Suppressor macrophage treated with lipopolysaccharide for 1 hour (primary cell): ENCODE data around the gene LCP1.

Experiments used
- DNase-seq, 3 donors: peaks; one replicate each; pipeline ENCODE4 v3.0.0-alpha.2; 2020 to 2022

The LCP1 gene

DNA sequence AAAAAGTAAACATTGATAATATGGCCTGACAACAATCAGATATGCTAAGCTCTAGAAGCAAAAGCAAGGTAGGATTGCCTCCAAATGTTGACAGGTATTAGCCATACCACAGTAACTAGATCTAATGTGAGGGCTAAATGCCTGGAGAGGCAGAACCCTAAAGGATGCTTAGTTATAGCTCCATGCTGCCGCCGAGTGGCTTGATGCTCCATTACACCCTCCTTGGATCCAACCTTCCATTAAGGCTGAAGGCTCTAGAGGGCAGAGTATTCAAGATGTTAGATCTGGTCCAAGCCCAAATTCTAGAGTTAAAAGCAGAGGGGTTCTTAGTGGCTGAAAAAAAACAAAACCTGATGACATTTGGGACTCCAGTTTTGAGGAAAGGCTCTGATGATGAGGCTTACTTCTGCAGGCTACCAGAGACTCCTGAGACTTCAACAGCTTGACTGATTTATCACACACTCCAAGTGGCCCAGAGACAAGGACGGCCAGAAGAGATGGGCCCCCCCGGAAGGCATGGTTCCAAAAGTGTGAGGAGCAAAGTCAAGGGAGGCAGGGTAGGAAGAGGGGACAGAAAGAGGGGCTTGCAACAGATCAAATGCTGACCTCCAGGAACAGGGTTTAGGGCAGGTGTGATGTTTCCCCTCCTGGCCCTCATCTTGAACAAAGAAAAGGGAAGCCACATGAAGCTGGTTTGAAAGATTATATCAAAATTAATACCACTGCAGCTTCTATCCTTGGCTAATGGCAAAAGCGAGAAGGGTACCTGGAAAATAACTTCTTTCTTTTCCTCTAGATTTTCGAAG, 55.2 kb downstream of the LCP1 start:
- DNase-seq = peak; percentile 72 to 81 (median 75)

DNA sequence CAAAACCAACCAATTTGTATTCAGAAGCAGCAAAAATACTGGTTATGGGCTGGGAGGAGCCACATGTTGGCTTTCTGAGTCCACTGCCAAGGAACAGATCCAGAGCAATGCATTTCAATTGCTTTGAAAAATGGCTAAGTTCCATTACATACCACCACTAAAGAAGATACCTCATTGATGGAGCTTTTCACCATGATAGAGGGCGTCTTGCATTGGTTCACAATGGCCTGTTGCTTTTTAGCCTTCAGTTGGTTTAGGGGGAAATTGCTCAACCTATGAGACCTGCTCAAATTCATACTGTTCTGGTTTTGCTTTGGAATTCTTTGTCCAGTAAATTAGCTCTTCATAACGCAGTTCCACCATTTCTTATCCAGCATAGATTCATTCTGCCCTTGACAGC, 55.9 kb downstream of the LCP1 start:
- DNase-seq = no peak

DNA sequence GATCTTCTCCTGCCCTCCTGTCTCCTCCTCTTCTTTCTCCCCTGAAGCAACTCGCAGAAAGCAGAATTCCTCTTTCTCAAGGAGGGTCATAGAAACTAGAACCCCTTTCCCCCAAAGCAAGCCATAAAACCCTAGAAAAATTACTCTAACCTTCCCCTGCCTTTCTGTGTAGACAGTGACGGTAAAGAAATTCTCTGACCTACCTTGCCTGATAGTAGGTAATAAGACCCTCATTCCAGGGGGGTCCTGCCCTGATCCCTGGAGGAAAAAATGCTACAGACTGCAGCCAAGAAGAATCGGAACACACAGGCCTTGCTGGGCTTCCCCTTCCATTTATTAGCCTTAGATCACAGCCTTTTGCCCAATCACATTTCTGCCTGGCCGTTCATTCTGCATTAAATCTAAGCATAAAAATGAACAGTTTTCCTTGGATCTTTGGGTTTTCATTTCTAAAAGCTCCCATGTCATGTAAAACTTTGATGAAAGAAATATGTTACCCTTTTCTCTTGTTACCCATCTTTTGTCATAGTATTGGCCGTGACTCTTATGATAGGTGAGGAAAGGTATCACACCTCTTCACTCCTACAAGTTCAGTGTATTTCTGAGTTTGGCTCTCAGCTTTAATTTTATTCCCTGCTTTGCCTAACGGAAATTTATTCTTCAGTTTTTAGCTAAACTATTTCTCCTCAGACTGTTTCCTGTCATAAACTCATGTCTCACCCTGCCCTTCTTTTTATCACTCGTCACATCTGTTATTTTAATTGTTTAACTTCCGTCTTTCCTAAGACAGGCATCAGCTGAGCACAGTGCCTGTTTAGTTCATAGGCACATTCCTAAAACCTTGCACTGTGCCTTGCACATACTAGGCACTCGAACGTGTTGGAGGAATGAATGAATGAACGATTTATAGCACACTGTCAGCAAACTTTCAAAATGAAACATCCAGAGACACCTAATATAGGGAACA, 56.7 kb downstream of the LCP1 start:
- DNase-seq = no peak

DNA sequence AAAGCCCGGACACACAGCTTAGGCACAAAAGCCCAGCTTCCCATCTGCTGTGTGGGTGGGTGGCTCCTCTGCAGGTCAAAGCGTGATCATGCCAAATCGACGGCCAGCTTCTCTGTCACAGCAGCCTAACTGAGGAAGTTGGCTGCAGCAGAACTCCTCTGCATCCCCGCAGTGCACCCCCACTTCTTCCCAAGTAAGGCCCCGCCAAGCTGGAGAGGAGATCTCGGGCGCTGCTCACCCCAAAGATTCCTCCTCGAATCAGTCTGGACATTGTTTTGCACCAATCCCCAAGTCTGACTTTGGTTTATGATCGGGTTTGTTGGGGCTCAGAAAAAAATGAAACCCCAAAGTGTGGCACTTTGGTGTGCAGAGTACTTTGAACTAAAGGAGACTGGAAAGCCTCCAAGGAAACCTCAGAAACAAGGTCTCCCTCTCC, 57.4 kb downstream of the LCP1 start:
- peak in 2 of 3 donors; percentile 68 to 72 for DNase-seq

DNA sequence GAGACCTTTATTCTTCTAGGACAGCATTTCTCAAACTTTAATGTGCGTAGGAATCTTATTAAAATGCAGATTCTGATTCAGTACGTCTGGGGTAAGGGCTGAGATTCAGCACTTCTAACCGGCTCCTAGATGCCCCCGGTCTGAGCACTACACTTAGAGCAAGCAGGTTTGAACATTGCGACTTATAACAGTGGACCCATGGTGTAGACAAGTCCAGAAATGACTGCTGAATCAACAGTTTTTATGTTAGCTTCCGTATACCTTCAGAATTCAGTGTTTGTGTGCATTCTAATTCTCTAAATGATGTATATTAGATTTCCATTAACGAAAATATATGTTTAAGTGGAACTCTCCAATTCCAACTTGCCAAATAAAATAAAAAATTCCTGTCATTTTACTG, 59.7 kb downstream of the LCP1 start:
- DNase-seq = no peak

DNA sequence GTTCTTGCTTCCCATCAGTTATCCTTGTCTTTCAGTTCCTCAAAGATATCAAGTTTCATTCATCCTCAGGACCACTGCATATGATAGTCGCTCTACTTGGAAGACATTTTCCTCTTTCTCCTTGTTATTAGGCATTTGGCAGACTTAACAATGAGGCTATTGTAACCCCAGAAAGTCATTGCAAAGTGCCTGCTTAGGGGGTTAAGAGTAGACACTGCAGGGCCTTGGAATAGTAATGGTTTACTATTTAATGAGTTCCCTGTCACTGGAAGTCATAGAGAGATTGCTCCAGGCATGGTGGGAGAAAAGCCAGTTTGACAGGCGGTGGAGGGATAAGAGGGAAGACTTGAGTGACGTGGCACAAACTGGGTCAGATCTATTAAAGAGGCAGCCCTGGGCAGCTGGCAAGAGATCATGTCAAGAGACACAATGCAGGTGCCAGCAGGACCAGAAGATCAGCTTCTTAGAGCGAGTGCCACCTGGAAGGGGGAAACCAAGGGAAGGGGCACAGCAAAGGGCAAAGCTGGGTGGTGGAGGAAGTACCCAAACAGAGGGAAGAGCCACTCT, 60.3 kb downstream of the LCP1 start:
- no peak for DNase-seq

DNA sequence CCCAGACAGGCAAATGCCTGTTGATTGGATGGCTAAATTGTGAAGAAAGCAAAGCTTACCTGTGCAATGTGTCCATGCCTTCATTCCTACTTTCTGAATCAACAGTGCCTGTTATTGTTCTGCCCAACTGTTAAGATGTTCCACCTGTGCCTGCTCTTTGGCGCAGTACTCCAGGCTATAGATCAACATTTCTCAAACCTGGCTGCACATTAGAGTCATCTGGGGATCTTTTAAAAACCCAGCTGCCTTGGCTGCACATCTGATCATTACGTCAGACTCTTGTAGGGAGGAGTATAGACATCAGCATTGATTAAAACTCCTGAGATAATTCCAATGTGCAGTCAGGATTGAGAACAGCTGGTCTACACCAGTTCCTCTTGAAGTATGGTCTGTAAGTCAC, 60.9 kb downstream of the LCP1 start:
- DNase-seq = no peak

DNA sequence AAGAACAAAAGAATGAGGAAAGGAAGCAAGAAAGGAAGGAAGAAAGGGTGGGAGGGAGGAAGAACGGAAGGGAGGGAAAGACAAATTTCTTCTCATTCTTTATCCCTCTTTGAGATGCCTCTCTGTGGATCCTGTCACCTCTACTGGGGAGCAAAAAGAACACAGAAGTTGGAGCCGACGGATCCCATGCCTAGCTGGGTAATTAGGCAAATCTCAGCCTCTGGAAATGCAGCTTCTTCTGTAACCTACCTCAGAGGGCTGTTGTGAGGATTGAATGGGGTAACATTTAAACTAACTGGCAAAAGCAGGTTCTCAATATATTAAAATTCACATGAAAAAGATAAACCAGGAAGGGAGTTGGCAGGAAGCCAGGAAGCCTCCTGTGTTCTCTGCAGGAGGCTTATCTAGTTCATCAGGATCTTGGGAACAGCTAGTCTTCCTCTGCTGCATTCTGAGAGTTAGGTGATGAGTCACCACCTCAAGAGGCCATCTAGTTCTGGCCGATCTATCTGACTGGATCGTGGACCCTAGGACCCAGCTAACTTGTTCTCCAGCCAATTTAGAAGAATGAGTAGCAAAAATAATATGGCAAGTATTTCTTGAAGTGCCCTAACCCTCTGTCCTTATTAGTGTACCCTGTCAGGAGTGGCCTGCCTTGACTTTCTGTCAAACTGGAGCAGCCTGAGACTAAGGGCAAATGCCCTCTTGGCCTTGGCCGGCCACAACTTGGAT, 61.9 kb downstream of the LCP1 start:
- DNase-seq = no peak

DNA sequence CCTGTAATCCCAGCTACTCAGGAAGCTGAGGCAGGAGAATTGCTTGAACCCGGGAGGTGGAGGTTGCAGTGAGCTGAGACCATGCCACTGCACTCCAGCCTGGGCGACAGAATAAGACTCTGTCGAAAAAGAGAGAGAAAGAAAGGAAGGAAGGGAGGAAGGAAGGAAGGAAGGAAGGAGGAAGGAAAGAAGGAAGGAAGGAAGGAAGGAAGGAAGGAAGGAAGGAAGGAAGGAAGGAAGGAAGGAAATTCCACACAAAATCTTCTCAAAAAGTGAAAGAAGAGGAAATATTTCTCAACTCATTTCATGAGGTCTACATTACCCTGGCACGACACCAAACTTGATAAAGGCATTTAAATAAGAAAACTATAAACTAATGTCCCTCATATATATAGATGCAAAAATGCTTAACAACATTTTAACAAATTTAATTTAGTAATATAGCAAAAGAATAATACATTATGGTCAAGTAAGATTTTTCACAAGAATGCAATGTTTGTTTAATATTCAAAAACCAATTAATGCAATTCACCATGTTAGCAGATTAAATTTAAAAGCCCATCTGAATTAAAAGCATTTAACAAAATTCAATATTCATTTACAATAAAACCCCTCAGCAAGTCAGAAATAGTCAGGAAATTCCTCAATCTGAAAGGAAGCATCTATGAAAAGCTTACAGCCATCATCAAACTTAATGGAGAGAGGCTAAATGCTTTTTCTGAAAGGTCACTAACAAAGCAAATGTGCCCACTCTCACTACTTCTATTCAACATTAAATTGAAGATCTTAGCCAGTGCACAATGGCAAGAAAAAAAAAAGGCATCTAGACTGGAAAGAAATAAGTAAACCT, 65.1 kb downstream of the LCP1 start:
- DNase-seq = no peak

DNA sequence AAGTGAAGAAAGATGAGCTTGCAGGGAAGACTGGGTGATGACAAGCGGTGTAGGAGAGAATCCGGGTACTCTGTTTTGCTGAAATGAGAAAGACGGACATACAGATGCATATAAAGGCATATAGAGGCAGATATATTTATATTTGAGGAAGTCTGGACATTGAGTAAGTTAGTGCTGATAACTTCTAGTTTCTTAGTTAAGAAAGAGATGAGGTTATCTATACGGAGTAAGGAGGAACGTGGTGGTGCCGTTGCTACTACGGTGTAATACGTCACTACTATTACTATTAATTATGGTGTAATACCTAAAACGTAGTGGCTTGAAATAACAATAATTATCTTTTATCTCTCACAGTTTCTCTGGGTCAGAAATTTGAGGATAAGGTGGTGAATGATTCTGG, 67.4 kb downstream of the LCP1 start:
- DNase-seq = peak; percentile 61 to 73 (median 69)

DNA sequence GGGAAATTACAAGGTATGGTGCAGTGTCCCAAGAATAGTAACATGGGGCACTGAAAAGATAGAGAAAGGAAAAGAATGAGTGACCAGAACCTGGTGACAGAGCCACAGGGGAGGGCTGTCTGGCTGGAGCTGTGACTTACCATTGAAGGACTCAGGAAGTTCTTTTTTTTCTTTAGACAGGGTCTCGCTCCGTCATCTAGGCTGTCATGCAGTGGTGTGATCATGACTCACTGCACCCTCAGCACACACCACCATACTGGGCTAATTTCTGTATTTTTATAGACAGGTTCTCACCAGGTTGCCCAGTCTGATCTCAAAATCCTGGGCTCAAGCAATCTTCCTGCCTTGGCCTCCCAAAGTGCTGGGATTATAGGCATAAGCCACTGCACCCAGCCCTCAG, 68.4 kb downstream of the LCP1 start:
- DNase-seq = peak; percentile 89 to 95 (median 90)

DNA sequence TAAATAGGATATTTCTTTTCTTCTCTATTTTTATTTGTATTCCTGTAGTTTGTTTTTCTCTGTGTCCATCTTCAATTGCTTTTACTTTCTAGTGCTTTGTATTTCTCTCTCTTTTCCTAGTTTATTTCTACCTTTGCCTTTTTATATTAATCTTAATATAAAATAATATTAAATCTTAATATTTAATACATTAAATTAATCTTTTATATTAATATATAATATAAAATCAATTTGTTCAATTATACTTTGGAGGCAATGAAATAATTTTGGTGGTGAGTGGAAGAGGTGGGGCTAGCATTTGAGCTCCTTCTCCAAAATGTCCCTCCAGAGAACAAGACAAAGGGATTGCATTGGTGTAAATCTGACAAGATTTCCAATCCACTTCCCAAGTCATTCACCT, 70.8 kb downstream of the LCP1 start:
- no peak for DNase-seq

DNA sequence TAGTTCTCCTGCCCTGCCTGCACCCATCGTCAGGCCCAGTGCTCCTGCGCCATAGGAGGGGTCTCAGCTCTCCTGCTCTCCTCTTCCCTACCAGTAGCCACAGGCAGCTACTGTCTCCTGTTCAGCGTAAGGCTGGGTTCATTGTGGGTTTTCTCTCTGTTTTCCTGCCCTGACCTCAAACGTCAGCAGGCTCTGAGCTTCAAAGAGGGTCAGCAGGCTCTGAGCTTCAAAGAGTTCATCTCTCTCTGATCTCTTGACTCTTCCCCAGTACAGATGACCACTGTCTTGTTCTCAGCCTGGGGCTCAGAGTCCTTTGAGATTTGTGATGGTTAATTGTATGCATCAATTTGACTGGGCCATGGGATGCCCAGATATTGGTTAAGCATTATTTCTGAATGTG, 72.5 kb downstream of the LCP1 start:
- DNase-seq = no peak

DNA sequence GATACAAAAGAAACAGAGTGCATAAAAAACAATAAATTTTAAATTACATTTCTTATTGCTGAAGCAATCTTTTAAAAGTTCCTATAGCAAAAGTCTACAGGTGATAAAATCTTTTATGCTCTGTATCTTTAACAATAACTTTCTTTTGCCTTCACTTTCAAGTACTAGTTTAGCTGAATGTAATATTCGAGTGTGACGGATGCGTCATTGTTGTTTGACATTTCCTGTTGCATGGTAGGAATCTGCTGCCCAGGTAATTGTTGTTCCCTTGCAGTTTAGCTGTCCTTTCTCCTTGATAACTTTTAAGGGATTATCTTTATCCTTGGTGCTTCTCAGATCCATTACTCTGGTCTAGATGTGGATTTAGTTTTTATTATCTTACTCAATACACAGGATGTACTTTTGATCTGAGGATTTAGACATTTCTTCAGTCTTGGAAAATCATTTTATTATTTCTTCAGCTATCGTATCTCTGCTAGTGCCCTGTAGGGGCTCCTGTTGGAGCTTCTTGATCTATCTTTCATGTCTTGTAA, 75.1 kb downstream of the LCP1 start:
- DNase-seq = no peak

DNA sequence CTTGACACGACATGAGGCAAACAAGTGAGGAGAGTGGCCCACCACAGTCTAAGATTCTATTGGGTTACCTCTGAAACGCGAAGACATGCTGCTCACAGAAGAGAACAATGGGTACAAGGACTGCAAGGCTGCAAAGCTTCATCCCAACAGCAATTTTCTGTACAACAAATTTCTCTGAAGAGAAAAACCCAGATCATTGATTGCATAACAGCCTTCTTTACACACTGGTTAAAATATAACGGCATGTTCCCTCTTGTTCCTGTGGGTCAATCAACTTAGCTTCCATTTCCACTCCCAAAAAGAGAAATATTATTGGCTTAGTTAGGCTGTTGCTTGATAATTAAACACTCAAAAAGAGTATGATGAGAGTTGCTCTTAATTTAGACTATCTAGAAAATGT, 77.1 kb downstream of the LCP1 start, which contains the start of gene CPB2:
TSS of gene CPB2 (minus strand) at position 166 of the 400 bp plus-strand sequence. CDS start at position 142, 24 bp downstream.
- DNase-seq = no peak

DNA sequence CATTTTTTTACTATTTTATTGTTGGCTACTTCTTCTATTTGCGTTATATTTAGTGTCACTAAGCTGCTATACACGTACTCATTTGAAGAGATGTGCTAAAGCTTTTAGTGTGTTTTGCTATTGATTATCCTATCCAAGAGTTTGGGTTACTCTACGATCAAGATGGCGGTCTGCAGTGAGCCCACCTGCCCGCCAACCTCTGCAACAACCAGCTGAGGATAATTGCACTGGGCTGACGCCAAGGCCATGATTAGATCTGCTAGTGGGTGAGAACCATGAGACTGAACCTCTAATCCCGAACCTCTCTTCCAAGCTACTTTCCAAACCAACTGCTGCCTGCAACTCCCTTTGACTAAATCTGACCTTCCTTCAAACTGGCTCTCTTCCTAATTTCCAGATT, 78.9 kb downstream of the LCP1 start:
- DNase-seq = no peak

DNA sequence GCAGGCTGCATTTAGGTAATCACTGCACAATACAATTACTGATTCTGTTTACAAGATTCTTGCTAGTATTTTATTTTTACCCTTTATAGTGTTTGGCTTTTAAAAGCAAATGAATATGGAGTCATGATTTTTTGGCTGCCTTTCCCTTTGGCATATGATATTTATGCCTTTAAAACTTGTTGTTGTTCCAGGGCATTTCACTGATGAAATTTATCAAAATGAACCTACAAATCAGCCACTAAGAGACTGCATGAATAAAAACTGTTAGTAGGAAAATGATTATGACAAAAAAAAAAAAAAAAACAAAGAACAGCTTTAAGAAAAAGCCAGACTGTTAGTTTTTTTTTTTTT, 79.7 kb downstream of the LCP1 start:
- DNase-seq = no peak

DNA sequence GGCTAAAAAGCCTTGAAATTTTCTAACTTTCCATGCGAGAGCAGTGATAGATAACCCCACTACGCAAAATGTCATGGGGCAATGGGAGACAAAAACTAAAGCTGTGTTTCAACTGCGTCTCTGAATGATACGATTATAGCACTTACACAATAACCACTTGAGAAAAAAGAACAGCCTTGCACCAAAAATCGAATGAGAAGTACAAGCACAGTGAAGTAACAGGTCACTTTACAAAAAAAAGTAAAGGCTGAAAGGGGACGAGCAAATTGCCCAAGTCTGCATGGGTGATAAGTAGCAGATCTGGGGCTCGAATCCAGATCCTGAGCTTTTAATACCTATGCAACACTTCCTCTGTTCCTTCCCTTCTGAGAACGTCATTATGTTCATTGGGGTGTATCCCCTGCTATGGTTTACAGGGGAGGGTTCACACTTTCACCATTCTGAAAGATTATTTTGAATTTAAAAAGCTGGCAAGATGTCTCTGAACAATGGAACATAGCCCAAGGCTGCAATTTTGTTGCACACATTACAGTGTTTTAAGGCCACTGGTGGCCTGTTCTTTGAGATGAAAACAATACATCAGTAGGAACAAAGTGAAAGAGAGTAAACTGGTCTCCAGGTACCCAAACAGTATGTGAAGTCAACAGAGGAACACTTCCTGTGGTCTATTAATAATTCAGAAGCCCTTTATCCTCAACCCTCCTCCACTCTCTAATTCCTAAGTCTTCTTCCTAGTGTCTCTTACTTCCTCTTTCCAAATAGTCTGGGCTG, 80.3 kb downstream of the LCP1 start:
- peak; percentile 45 to 55 (median 51) for DNase-seq

DNA sequence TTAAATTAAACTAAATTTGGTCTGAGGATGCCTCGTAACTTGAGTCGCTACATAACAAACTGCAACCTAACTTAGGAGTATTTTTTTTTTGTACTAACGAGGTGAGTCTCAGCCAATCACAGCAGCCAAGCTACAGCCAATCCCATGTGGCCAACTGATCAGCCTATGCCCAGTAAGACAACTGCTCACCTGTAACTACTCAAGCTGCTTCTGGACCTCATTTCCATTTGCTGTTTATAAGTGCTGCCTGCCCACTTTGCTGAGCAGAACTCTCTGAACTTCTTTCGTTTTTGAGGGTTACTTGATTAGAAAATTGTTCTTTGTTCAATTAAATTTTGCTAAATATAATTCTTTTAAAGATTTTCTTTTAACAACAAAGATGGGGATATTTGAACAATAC, 81.0 kb downstream of the LCP1 start:
- no peak for DNase-seq

DNA sequence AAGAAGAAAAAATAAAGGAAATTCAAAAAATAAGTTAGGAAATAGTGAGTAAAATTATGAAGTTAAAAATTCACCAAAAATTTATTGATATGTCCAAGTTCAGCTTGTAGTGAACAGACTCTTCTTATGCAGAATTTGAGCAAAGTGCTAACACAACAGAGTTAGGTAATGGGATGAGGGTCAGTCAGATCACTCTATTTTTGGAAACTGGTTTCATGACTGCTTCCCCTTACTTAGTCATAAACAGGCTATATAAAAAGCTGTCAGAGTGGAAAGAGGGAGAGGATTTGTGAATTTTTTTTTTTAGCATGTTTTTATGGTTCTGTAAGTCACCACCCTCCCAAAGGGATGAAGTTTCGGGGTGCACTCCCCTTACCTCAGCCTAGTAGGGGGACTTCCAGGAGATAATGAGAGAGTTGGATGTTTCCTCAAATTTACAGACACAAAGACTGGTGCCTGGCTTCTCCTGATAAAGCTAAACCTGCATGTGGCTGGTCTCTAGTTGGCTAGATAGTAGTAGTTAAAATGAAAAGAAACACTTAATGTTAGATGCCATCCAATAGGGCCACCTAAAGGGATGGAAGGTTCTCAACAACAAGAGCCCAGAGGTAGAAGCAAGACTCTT, 81.7 kb downstream of the LCP1 start:
- DNase-seq = peak; percentile 65 to 84 (median 82)
